Coronary artery (tissue), 2 donors: ENCODE measurements around the gene ADGRL3.

Experiments
- DNase-seq: peaks from one replicate; pipeline ENCODE4 v3.0.0-alpha.2; 2017; ENCODE audit warnings: low spot score
- H3K27ac ChIP-seq, 2 donors: fragments of 200-600 bp; sonication (generic); one replicate each; pipeline ENCODE4 v1.5.1; 2016 to 2019
- H3K4me3 ChIP-seq: fragments of 200-600 bp; sonication (generic); 2 replicates; pipeline ENCODE4 v1.5.1; 2016; ENCODE audit warnings: mild to moderate bottlenecking, moderate library complexity
- TF ChIP-seq, protein P1 (sequence below): fragments of 200-600 bp; sonication (generic); IDR thresholded peaks from one replicate; pipeline ENCODE4 v1.5.1; 2019; ENCODE audit warnings: antibody characterized with exemption

Gene ADGRL3

GRCh38 chr4:61527888-61528287, 327.8 kb downstream of the ADGRL3 start:
- no peak overlapping the region for H3K27ac ChIP-seq

DNA sequence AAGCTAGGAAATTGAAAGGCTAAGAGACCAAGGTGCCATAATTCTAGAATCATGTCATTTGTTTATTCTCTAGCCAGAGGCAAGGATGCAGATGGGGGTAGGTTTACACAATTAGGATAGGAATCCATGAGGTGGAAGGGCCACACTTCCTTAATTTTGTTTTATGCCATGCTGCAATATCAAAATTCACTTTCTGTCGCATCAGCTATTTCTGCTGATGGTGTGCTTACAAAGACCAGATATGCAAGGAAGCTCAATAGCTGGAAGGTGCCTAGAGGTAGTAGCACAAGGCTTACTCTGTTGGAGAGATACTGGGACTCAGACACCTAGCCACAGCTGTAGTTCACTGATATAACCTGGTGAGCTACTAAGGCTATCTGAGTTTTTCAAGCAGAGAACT, 328.5 kb downstream of the ADGRL3 start:
- TF ChIP-seq, protein P1, sequence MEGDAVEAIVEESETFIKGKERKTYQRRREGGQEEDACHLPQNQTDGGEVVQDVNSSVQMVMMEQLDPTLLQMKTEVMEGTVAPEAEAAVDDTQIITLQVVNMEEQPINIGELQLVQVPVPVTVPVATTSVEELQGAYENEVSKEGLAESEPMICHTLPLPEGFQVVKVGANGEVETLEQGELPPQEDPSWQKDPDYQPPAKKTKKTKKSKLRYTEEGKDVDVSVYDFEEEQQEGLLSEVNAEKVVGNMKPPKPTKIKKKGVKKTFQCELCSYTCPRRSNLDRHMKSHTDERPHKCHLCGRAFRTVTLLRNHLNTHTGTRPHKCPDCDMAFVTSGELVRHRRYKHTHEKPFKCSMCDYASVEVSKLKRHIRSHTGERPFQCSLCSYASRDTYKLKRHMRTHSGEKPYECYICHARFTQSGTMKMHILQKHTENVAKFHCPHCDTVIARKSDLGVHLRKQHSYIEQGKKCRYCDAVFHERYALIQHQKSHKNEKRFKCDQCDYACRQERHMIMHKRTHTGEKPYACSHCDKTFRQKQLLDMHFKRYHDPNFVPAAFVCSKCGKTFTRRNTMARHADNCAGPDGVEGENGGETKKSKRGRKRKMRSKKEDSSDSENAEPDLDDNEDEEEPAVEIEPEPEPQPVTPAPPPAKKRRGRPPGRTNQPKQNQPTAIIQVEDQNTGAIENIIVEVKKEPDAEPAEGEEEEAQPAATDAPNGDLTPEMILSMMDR: no peak
- H3K4me3 ChIP-seq: no peak overlapping the region
- DNase-seq: no peak

More at GRCh38 chr4:61527888-61528287, 327.8 kb downstream of the ADGRL3 start:
- no peak overlapping the region for H3K4me3 ChIP-seq
- DNase-seq: no peak
- TF ChIP-seq, protein P1: no peak

DNA sequence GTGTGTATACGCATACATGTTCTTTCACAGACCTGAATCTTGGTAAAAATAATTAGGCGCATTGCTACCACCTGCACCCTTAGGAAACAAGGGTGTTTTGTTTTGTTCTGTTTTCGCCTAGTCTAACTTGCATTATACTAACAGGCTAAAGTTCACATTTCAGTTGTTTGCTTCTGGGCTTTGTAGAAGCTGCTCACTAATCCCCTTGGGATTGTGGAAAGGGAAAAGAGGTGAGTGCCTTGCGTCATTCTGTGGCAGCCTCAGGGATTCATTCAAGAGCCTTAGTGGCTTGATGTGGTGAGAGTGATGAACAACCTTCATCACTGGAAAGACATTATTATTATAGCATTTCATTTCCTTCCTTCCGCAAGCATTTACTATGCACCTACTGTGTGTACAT, 331.1 kb downstream of the ADGRL3 start:
- TF ChIP-seq, protein P1: no peak
- no peak overlapping the region for H3K4me3 ChIP-seq
- no peak for DNase-seq
- no peak overlapping the region for H3K27ac ChIP-seq

More for the DNA sequence above, 328.5 kb downstream of the ADGRL3 start:
- no peak overlapping the region for H3K27ac ChIP-seq

DNA sequence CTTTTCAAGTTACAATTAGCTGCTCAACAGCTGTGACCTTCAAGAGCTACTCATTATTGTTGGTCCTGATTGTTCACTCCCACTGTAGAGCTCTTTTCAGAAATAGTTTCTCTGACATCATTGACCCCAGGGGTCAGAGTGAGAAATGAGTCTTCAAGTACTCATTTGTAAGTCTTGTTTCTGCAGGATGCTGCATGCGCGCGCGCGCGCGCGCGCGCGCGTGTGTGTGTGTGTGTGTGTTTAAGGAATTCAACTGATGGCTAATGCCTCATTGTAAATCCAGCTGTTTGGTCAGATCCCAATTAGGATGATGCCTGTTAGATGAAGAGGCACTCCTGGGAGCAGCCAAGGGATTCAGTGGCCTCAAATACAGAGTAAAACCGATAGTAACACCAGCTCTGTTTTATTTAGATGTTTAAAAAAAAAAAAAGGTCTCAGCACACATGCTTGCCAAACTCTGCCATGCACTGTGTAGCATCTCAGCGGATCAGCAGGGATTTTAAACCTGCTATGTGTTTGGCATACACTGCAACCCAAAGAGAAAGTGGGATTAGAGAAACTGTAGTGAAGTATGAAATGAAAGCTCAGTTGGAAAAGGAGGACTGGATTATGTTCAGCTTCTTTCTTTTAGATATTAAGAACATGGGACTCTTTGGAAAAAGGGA, 332.3 kb downstream of the ADGRL3 start:
- no peak for DNase-seq
- no peak overlapping the region for H3K4me3 ChIP-seq
- TF ChIP-seq, protein P1: no peak
- no peak overlapping the region for H3K27ac ChIP-seq

DNA sequence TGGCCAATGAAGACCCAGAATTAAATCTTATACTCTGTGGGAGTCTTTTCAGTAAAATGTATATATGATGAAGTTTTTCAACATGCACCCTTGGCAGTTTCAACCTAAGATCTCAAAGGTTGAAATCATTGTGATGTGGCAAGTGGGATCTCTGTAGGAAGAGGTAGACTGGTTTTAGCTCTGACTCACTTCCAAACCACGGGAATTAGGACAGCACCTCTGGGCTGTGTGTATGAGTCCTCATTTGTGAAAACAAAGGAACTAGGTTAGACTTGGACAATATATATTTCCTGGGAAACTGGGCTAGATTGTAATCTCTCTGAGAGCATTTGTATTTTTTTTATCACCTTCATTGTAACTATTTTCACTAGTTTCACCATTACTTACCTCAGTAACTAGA, 333.0 kb downstream of the ADGRL3 start:
- no peak overlapping the region for H3K27ac ChIP-seq
- no peak overlapping the region for H3K4me3 ChIP-seq
- no peak for DNase-seq
- TF ChIP-seq, protein P1: no peak

DNA sequence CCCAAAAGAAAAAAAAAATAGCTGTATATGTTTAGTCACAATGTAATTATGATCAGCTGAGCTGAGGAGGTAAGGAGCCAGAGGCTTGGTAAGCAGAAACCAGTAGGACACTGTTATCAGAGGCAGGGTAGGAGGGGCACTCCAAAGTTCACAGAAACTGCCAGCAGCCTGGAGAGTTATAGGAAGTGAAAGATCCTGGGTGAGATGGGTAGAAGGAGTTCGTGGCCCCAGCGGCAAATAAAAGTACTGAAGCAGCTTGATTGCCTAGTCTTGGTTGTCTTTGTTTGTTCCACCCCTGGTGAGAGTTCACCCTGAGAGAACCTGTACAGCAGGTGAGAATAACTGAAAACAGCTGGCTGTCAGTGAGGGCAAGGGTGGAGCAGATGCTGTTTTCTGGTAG, 340.8 kb downstream of the ADGRL3 start:
- no peak for DNase-seq
- Histone ChIP-seq H3K4me3 (no peak overlapping the region), H3K27ac (no peak overlapping the region)
- TF ChIP-seq, protein P1: no peak

DNA sequence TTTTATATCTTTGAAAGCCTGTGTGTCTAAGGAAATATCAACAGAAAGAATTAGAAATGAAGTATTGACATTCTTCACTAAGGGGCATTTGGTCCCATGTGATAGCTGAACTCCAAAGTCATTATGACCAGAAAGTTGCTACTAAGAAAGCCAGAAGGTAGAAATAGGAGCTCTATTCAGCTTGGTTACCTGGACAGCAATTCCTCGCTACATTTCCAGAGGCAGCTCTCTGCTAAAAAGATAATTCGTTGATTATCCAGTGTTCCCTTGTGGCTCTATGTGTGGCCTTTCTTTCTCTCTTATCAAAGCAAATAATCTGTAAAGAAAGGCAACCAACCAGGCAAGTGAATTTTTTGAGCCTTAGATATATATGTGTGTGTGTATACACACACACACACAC, 341.3 kb downstream of the ADGRL3 start:
- Histone ChIP-seq H3K27ac (no peak overlapping the region), H3K4me3 (no peak overlapping the region)
- TF ChIP-seq, protein P1: no peak
- no peak for DNase-seq
